Ovary (tissue), 9 donors: ENCODE results near the gene C4A. TPM values are rescaled to one million over a fixed set of nuclear protein-coding genes. Genes with fewer than 3 reads are reported as not detected.

Experiments used
- DNase-seq, 5 donors: peaks; one replicate each; pipeline ENCODE4 v3.0.0-alpha.2; 2019 to 2020
- H3K27ac ChIP-seq, 2 donors: fragments of 200-600 bp; one replicate each; pipeline versions ENCODE4 v1.5.1 to v1.8.0; 2019 to 2022
- H3K27me3 ChIP-seq: fragments of 200-600 bp; one replicate; pipeline ENCODE4 v1.8.0; 2022
- H3K36me3 ChIP-seq: fragments of 200-600 bp; sonication (generic); one replicate; pipeline ENCODE4 v1.5.1; 2019
- H3K4me1 ChIP-seq: one replicate; pipeline ENCODE4 v1.8.1; 2013; ENCODE audit warnings: mild to moderate bottlenecking, moderate library complexity; ENCODE audit not compliant: insufficient read depth
- H3K4me3 ChIP-seq: fragments of 200-600 bp; sonication (generic); one replicate; pipeline ENCODE4 v1.5.1; 2017
- H3K9me3 ChIP-seq, 2 donors: fragments of 200-600 bp in 1 of 2; sonication (generic) in 1 of 2; one replicate each; pipeline versions ENCODE4 v1.5.1 to v1.8.1; 2013 to 2019; ENCODE audit warnings: mild to moderate bottlenecking in 1 of 2, moderate library complexity in 1 of 2
- CTCF ChIP-seq, 3 donors: fragments of 450-650 bp in 2 of 3; fragments of 200-600 bp in 1 of 3; IDR thresholded peaks; one replicate each; pipeline versions ENCODE4 v1.5.1 to v1.8.0; 2016 to 2022; ENCODE audit warnings: antibody characterized with exemption in 3 of 3, mild to moderate bottlenecking in 1 of 3
- EP300 ChIP-seq: sonication (generic); formaldehyde crosslinking; IDR thresholded peaks from one replicate; pipeline ENCODE4 v1.6.1; 2017; ENCODE audit warnings: antibody characterized with exemption
- POLR2A ChIP-seq: fragments of 450-650 bp; IDR thresholded peaks from one replicate; pipeline ENCODE4 v1.6.1; 2017; ENCODE audit warnings: antibody characterized with exemption, mild to moderate bottlenecking, moderate library complexity
- WGBS, 3 donors: extraction: QIAGEN DNeasy Blood & Tissue Kit in 1 of 3; methylation state at CpG; one replicate each; pipeline versions ENCODE4 v1.1.5 to v1.1.7; 2013 to 2017; 5-methylcytosine and 5-hydroxymethylcytosine counted together
- intact Hi-C, 4 donors: fragments of 100-400 bp; cut with DNase I; formaldehyde crosslinking; loops; one replicate each; pipeline versions ENCODE4 v1.11.0 to v1.15.1; 2022 to 2023
- polyA plus RNA-seq, 2 donors: library from polyadenylated mRNA; stranded (reverse); fragments of 200-250 nt in 1 of 2; fragments of 350-450 nt in 1 of 2; fragmentation: Illumina TruSeq in 1 of 2; extraction: RNeasy Lipid Tissue Mini Kit (QIAGEN cat#74804) in 1 of 2; gene quantifications; one replicate each; pipeline ENCODE4 v1.2.3, GENCODE V29; 2013 to 2014
- total RNA-seq, 7 donors: library from RNA; depleted of rRNA in 2 of 7; stranded (reverse); fragments of >200 nt in 2 of 7; fragmentation: NEBNext Ultra II Directional in 3 of 7; extraction: Animal tissue kit (Norgen Biotek cat#: 25700) in 3 of 7; gene quantifications; one replicate each; pipeline versions ENCODE4 v1.1.0 to v1.2.4, GENCODE V29; 2016 to 2023
- donor health status: DM: no; HTN: no; CAD: no; lungs with moderate emphysema.
- donor health status: DM: no; HTN: no; CAD: no.
- donor health status: Bipolar disorder and iron deficiency.
- donor health status: DM: yes; HTN: yes; CAD: no.
- donor health status: DM: no; HTN: no; CAD: no.
- donor health status: DM: yes; HTN: yes; CAD: no.

C4A gene
- total and polyA plus RNA-seq, 9 donors = 114 to 1,617 (median 248) TPM

DNA sequence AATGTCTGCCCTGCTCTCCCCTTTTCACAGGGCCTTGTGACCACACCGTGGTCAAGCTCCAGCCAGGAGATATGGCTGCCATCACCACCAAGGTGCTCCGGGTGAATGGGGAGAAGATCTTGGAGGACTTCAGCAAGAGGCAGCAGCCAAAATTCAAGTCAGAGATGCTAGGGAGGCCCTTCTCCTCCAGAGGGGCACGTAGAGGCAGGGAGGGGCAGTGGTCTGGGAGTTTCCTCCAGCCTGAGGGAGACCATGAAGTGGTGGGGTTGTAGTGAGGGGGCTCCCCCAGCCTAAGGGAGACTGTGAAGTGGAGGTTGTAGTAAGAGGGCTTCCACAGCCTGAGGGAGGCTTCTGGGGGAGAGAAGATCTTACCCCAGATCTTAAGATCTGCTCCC, 13.9 kb upstream of the C4A start:
- no peak overlapping the region for H3K27ac ChIP-seq
- H3K9me3 ChIP-seq = no peaks in the 10 kb centered on the region
- TF ChIP-seq POLR2A = no peak
- no peak for TF ChIP-seq EP300
- TF ChIP-seq CTCF (IDR thresholded peaks at IDR 0.05) = no peak
- no peaks in the 10 kb centered on the region for H3K27me3 ChIP-seq
- intact Hi-C loops = loop anchor here in 1 of 4 donors (10.0 kb wide), 1 partner anchor 293 kb away; no protein-coding TSS in a partner anchor
- WGBS, 3 donors = 68 to 69% (median 68%) methylated on average over 3 of the region's 3 CpGs
- no peak for DNase-seq
- H3K36me3 ChIP-seq = peaks cover 2% of the 10 kb centered on the region
- peaks cover 4% of the 10 kb centered on the region for H3K4me1 ChIP-seq
- no peak overlapping the region for H3K4me3 ChIP-seq

GRCh38 chr6:31968326-31968725, 13.5 kb upstream of the C4A start:
- Histone ChIP-seq H3K36me3 (peaks cover 2% of the 10 kb centered on the region), H3K4me3 (no peak overlapping the region), H3K27me3 (no peaks in the 10 kb centered on the region), H3K4me1 (peaks cover 4% of the 10 kb centered on the region), H3K9me3 (no peaks in the 10 kb centered on the region), H3K27ac (no peak overlapping the region)
- no peak for TF ChIP-seq POLR2A
- no peak for TF ChIP-seq CTCF (IDR thresholded peaks at IDR 0.05)
- TF ChIP-seq EP300 = no peak
- DNase-seq = no peak
- WGBS, 3 donors = 63 to 68% (median 66%) methylated on average over 11 of the region's 11 CpGs
- intact Hi-C loops = loop anchor here in 1 of 4 donors (10.0 kb wide), 1 partner anchor 294 kb away; no protein-coding TSS in a partner anchor

DNA sequence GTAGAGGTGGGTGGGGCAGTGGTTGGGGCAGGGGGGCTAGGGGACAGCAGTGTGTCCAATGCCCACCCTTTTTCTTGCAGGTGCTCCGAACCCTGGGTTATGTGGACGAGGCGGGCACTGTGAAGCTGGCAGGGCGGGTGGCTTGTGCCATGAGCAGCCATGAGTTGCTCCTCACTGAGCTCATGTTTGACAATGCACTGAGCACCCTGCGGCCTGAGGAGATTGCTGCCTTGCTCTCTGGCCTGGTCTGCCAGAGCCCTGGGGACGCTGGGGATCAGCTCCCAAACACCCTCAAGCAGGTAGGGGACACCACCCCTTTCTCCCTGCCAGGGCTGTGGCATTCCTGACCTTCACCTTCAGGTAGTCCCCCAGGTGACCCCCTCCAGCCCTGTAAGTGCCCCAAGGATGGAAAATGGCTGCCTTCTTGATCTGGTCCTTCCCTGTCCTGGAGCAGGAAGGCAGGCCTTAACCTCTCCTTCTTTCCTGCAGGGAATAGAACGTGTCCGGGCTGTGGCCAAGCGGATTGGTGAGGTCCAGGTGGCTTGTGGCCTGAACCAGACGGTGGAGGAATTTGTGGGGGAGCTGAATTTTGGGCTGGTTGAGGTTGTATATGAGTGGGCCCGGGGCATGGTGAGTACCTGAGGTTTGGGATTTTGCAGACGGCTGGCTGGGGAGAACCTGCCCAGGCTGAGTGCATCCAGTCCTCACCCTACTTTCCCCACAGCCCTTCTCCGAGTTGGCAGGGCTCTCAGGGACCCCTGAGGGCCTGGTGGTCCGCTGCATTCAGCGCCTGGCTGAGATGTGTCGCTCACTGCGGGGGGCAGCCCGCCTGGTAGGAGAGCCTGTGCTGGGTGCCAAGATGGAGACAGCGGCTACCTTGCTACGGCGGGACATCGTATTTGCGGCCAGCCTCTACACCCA, 12.8 kb upstream of the C4A start:
- H3K4me1 ChIP-seq = peaks cover 4% of the 10 kb centered on the region
- H3K4me3 ChIP-seq = no peak overlapping the region
- DNase-seq = no peak
- no peaks in the 10 kb centered on the region for H3K9me3 ChIP-seq
- no peak for TF ChIP-seq POLR2A
- no peak for TF ChIP-seq EP300
- no peak for TF ChIP-seq CTCF (IDR thresholded peaks at IDR 0.05)
- H3K27me3 ChIP-seq = no peaks in the 10 kb centered on the region
- 69 to 84% (median 72%) methylated on average over 23 of the region's 23 CpGs for WGBS, 3 donors
- intact Hi-C loops = loop anchor here in 1 of 4 donors (10.0 kb wide), 1 partner anchor 294 kb away; no protein-coding TSS in a partner anchor
- H3K27ac ChIP-seq = no peak overlapping the region
- H3K36me3 ChIP-seq = peaks cover 1% of the 10 kb centered on the region

DNA sequence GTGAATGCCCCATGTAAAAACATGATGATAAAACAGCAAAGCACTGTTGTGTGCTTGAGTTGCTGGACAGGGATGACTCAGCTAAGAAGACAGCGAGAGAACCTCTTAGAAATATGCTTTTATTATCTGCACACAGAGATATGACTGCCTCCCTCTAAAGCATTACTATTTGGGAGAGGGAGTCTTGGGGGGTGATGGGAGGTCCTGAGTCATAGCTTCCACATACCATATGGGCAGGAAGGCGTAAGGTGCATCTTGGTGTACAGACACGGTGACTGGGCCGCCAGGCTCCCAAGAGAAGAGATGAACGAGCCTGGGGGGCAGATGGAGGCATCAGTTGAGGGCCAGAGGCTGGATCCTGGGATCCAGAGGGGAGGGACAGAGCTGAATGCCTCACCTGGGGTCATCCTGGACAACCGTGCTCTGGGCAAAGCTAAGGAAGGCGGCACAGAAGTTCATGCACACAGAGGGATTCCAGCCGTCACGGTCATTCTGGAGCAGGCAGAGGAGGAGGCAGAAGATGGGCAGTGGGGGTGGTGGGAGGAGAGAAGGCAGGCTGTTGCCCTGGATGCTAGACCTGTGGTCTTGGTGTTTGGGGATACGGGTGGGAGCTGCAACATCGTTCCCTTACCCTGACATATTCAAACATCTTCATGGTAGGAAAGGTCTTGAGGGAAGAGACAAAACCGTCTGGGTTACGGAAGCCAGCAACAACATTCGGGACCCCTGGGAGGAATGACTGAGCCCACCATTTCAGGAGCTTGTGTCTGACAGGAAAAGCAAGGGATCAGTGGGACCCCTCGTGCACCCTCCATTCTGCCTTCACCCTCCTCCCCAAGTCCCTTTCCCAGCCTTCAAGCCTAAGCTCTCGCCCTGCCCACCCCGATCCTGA, 11.9 kb upstream of the C4A start:
- DNase-seq = no peak
- intact Hi-C loops = loop anchor here in 1 of 4 donors (10.0 kb wide), 1 partner anchor 295 kb away; no protein-coding TSS in a partner anchor
- WGBS, 3 donors = 49 to 60% (median 52%) methylated on average over 17 of the region's 17 CpGs
- no peak overlapping the region for H3K4me3 ChIP-seq
- H3K36me3 ChIP-seq = no peaks in the 10 kb centered on the region
- peaks cover 4% of the 10 kb centered on the region for H3K4me1 ChIP-seq
- H3K9me3 ChIP-seq = no peaks in the 10 kb centered on the region
- H3K27ac ChIP-seq = peak overlapping the region in 1 of 2 donors; percentile 97
- TF ChIP-seq EP300 (no peak), POLR2A (no peak), CTCF (IDR thresholded peaks at IDR 0.05) (no peak)
- no peaks in the 10 kb centered on the region for H3K27me3 ChIP-seq
